A204.1 (cell line): ENCODE measurements around the gene TMPRSS11A.

Source experiments
- FAIRE-seq: peaks from 2 replicates; lab custom pipeline; 2012; peaks lifted over from hg19 to GRCh38; lab: Jason Lieb, UNC

The TMPRSS11A gene

DNA sequence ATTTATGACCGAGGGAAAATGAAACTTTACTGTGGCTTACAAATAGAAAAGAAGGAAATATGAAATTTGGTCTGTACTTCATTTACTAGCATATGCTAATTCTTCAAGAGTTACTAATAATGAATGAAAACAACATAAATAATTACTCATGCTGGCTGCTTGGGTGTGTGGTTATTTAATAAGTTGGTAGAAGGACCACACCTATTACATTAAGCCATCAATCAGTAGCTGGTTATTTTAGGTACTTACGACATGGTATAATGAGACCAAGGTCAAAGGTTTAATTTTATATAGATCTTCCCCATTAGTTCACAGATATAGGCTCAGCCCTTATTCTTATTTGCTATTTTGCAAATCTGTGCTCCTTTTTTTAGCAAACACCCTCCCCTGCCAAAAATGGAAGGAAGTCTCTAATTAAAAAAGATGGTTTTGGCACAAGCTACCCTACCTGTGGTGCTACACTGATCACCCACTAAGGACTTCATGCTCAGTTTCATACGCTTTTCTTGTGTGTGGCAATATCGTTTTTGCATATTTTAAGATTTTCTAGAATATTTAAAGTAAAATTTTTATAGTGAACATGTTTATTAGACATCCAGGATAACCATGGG is 93.6 kb downstream of the TMPRSS11A start:
- no peak for FAIRE-seq

DNA sequence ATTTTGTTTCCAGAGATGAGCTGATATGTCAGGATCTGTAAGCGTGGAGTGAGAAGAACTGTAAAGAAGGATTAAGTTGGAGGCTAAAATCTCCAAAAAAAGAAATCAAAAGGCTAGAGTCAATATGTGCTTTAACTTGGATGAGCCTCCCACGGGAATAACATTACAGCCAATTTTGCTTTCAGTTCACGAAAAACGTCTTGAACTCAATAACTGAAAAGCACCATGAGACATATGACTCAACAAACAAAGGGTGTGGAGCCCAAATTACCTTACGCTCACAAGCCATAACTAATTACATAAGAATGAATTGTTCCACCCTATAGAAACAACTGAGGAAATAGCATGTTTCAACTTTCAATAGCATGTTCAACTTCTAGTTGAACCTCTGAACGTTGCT is 101.8 kb downstream of the TMPRSS11A start:
- FAIRE-seq = no peak
